CD14-positive monocyte (primary cell): ENCODE measurements around the gene DCLRE1C. TPM values are rescaled to one million over a fixed set of nuclear protein-coding genes. Genes with fewer than 3 reads are reported as not detected.

Experiments used
- DNase-seq, 3 donors: peaks; one replicate each; pipeline ENCODE4 v3.0.0-alpha.2; 2011 to 2022
- H2AFZ ChIP-seq: 2 replicates; pipeline ENCODE4 v1.6.0; 2012; ENCODE audit warnings: mild to moderate bottlenecking, low read depth, low read length, inconsistent platforms; ENCODE audit not compliant: insufficient read depth, poor library complexity, severe bottlenecking
- H3K27ac ChIP-seq, 2 donors: 1 replicate in 1 of 2; 2 replicates in 1 of 2; pipeline ENCODE4 v1.5.1; 2012 to 2013; ENCODE audit warnings: low read length in 2 of 2, control low read depth in 1 of 2, inconsistent platforms in 1 of 2, low read depth in 1 of 2, mild to moderate bottlenecking in 1 of 2
- H3K27me3 ChIP-seq, 2 donors: one replicate each; pipeline versions ENCODE4 v1.6.0 to v1.6.1; 2011 to 2013; ENCODE audit warnings: low read length in 2 of 2; ENCODE audit not compliant: control insufficient read depth in 2 of 2, insufficient read depth in 2 of 2
- H3K36me3 ChIP-seq, 2 donors: replicated peaks in 1 of 2; 1 replicate in 1 of 2; 2 replicates in 1 of 2; pipeline versions ENCODE4 v1.5.1 to v1.6.1; 2012 to 2013; ENCODE audit warnings: low read length in 2 of 2, control low read depth in 1 of 2, inconsistent platforms in 1 of 2, mild to moderate bottlenecking in 1 of 2; ENCODE audit not compliant: insufficient read depth in 2 of 2, control insufficient read depth in 1 of 2
- H3K4me1 ChIP-seq, 2 donors: 1 replicate in 1 of 2; 2 replicates in 1 of 2; pipeline versions ENCODE4 v1.5.1 to v1.6.1; 2012 to 2013; ENCODE audit warnings: low read length in 2 of 2, control low read depth in 1 of 2, inconsistent platforms in 1 of 2, mild to moderate bottlenecking in 1 of 2, moderate library complexity in 1 of 2; ENCODE audit not compliant: insufficient read depth in 2 of 2, control insufficient read depth in 1 of 2
- H3K4me2 ChIP-seq: replicated peaks from 2 replicates; pipeline ENCODE3; 2012; ENCODE audit warnings: low read length, moderate library complexity, mild to moderate bottlenecking; ENCODE audit not compliant: poor library complexity, severe bottlenecking; ENCODE audit errors: extremely low read depth
- H3K4me3 ChIP-seq, 3 experiments: fragments of 200-600 bp in 1 of 3; sonication (generic) in 1 of 3; replicated peaks in 1 of 3; 1 replicate in 2 of 3; 2 replicates in 1 of 3; pipeline ENCODE4 v1.5.1; 2011 to 2013; ENCODE audit warnings: low read length in 3 of 3, mild to moderate bottlenecking in 3 of 3, control low read depth in 2 of 3, low read depth in 2 of 3, inconsistent platforms in 1 of 3, moderate library complexity in 1 of 3
- H3K79me2 ChIP-seq: 2 replicates; pipeline ENCODE4 v1.6.0; 2012; ENCODE audit warnings: mild to moderate bottlenecking, control low read depth, inconsistent platforms, low read length, moderate library complexity; ENCODE audit not compliant: insufficient read depth
- H3K9ac ChIP-seq: 2 replicates; pipeline ENCODE4 v1.6.0; 2017; ENCODE audit warnings: low read length, mild to moderate bottlenecking; ENCODE audit not compliant: insufficient read depth, poor library complexity, severe bottlenecking
- H3K9me3 ChIP-seq, 2 donors: replicated peaks in 1 of 2; 1 replicate in 1 of 2; 2 replicates in 1 of 2; pipeline versions ENCODE4 v1.5.1 to v1.6.1; 2012 to 2013; ENCODE audit warnings: low read length in 2 of 2, control low read depth in 1 of 2; ENCODE audit not compliant: control insufficient read depth in 1 of 2, insufficient read depth in 1 of 2
- H4K20me1 ChIP-seq: 2 replicates; pipeline ENCODE4 v1.6.0; 2012; ENCODE audit warnings: mild to moderate bottlenecking, low read length, control low read depth, moderate library complexity; ENCODE audit not compliant: insufficient read depth
- H3K27ac Mint-ChIP-seq, 7 donors: one replicate each; pipeline ENCODE4 v1.8.0; 2020; ENCODE audit warnings: mild to moderate bottlenecking in 7 of 7, mixed read lengths in 7 of 7, moderate library complexity in 6 of 7, inconsistent platforms in 2 of 7
- H3K27me3 Mint-ChIP-seq, 3 donors: one replicate each; pipeline ENCODE4 v1.8.0; 2021 to 2022; ENCODE audit warnings: low read depth in 3 of 3, mild to moderate bottlenecking in 3 of 3, mixed read lengths in 3 of 3, moderate library complexity in 3 of 3, inconsistent platforms in 1 of 3
- H3K36me3 Mint-ChIP-seq, 2 donors: one replicate each; pipeline ENCODE4 v1.8.0; 2020; ENCODE audit warnings: mixed read lengths in 2 of 2, inconsistent platforms in 1 of 2, mild to moderate bottlenecking in 1 of 2
- H3K4me1 Mint-ChIP-seq: one replicate; pipeline ENCODE4 v1.8.0; 2020; ENCODE audit warnings: mild to moderate bottlenecking, mixed read lengths
- H3K4me3 Mint-ChIP-seq, 2 donors: one replicate each; pipeline ENCODE4 v1.8.0; 2020; ENCODE audit warnings: mild to moderate bottlenecking in 2 of 2, mixed read lengths in 2 of 2, moderate library complexity in 1 of 2
- H3K9me3 Mint-ChIP-seq, 7 donors: one replicate each; pipeline ENCODE4 v1.8.0; 2020 to 2022; ENCODE audit warnings: mixed read lengths in 7 of 7, mild to moderate bottlenecking in 6 of 7, moderate library complexity in 6 of 7, inconsistent platforms in 2 of 7
- WGBS: methylation state at CpG from one replicate; pipeline ENCODE4 v1.1.5; 2013; ENCODE audit warnings: missing lambda C conversion rate; ENCODE audit not compliant: insufficient coverage; 5-methylcytosine and 5-hydroxymethylcytosine counted together
- intact Hi-C, 2 donors: fragments of 100-400 bp; cut with micrococcal nuclease; formaldehyde crosslinking; loops; one replicate each; pipeline versions ENCODE4 v1.15.0 to v1.15.1; 2023
- polyA plus RNA-seq, 3 donors: library from polyadenylated mRNA; depleted of rRNA in 1 of 3; unstranded in 2 of 3; stranded (reverse) in 1 of 3; fragments of 300-500 nt in 2 of 3; fragments of >200 nt in 1 of 3; fragmentation: Illumina TruSeq in 2 of 3; gene quantifications; 1 replicate in 2 of 3; 2 replicates in 1 of 3; pipeline ENCODE4 v1.2.3, GENCODE V29; 2012 to 2021
- TF ChIP-seq, protein P1 (sequence below): fragments of 200-600 bp; IDR thresholded peaks from one replicate; pipeline ENCODE4 v1.8.0; 2022; ENCODE audit warnings: antibody characterized with exemption, mild to moderate bottlenecking

The DCLRE1C gene
- polyA plus RNA-seq, 3 donors = 8.9 to 17.6 (median 10.9) TPM

- Histone ChIP-seq H3K9me3 (no peaks in the 10 kb centered on the region), H3K27ac (peak within 1 kb of the TSS; percentile 84 to 93), H3K79me2 (peaks cover 60% of the 10 kb centered on the region), H2AFZ (peak within 1 kb of the TSS; percentile 96), H3K36me3 (no peaks in the 10 kb centered on the region), H3K9ac (peak within 1 kb of the TSS; percentile 88), H3K4me3 (peak within 1 kb of the TSS; percentile 84 to 97 (median 91)), H3K27me3 (no peaks in the 10 kb centered on the region), H3K4me2 (peak within 1 kb of the TSS; percentile 99), H3K4me1 (peaks cover 20 to 44% of the 10 kb centered on the region in 2 donors), H4K20me1 (peaks cover 4% of the 10 kb centered on the region)
- Mint-ChIP-seq H3K36me3 (peaks cover 2 to 3% of the 10 kb centered on the region in 2 donors), H3K9me3 (no peaks in the 10 kb centered on the region), H3K4me3 (peak within 1 kb of the TSS; percentile 95), H3K27ac (peak within 1 kb of the TSS; percentile 85 to 95 (median 92)), H3K27me3 (peaks cover 0 to 2% (median 0%) of the 10 kb centered on the region in 3 donors), H3K4me1 (peaks cover 46% of the 10 kb centered on the region)
- DNase-seq = peak; percentile 90 to 94 (median 91)
- intact Hi-C loops = loop anchor here in 1 of 2 donors (2.0 to 5.0 kb wide), 2 partner anchors 40 to 74 kb away; partner anchors contain the start of genes CDNF, DCLRE1C, HSPA14 and MSANTD7
- under 1% methylated on average over 99 of the region's 102 CpGs for WGBS
- TF ChIP-seq, protein P1, sequence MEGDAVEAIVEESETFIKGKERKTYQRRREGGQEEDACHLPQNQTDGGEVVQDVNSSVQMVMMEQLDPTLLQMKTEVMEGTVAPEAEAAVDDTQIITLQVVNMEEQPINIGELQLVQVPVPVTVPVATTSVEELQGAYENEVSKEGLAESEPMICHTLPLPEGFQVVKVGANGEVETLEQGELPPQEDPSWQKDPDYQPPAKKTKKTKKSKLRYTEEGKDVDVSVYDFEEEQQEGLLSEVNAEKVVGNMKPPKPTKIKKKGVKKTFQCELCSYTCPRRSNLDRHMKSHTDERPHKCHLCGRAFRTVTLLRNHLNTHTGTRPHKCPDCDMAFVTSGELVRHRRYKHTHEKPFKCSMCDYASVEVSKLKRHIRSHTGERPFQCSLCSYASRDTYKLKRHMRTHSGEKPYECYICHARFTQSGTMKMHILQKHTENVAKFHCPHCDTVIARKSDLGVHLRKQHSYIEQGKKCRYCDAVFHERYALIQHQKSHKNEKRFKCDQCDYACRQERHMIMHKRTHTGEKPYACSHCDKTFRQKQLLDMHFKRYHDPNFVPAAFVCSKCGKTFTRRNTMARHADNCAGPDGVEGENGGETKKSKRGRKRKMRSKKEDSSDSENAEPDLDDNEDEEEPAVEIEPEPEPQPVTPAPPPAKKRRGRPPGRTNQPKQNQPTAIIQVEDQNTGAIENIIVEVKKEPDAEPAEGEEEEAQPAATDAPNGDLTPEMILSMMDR = no peak
These were observed 75.4 kb downstream of the DCLRE1C start, which contains the start of gene SUV39H2 for GRCh38 chr10:14878266-14879123. Gene SUV39H2, plus strand, starts transcription at chr10:14878866. Its CDS starts 23 bp downstream, at chr10:14878889.

DNA sequence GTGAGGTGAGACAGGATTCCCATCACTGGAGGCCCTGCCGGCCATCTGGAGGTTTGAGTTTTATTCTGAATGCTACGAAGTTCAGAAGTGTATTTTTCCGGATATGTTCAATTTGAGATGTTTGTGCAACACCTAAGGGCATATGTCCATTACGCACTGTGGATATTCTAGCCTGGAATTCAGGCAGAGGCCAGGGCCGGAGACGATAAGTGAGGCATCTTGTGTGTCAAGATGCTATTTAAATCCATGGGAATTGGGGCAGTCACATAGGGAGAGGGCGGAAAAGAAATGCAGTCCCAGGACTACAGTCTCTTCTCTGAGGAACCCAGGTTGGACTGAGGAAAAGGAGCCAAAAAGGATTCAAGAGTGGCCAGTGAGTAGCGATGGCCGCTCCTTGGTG lies 77.1 kb downstream of the DCLRE1C start:
- H3K4me1 ChIP-seq = peaks cover 18 to 38% of the 10 kb centered on the region in 2 donors
- H3K36me3 ChIP-seq = peaks cover 0 to 4% of the 10 kb centered on the region in 2 donors
- peak overlapping the region; percentile 99 for H3K4me2 ChIP-seq
- Mint-ChIP-seq H3K27me3 (peaks cover 0 to 2% (median 0%) of the 10 kb centered on the region in 3 donors), H3K4me1 (peaks cover 36% of the 10 kb centered on the region), H3K9me3 (no peaks in the 10 kb centered on the region), H3K4me3 (peak overlapping the region in 1 of 2 donors; percentile 5), H3K36me3 (peaks cover 2 to 9% of the 10 kb centered on the region in 2 donors), H3K27ac (peak overlapping the region in 6 of 7 donors; percentile 10 to 95 (median 84))
- WGBS = 95% methylated on average over 9 of the region's 9 CpGs
- H3K9me3 ChIP-seq = no peaks in the 10 kb centered on the region
- H3K4me3 ChIP-seq = peak overlapping the region in 1 of 3 experiments; percentile 97
- intact Hi-C loops = loop anchor here in 1 of 2 donors (5.0 kb wide), 1 partner anchor 76 kb away; the partner anchor contains the start of gene DCLRE1C
- H3K79me2 ChIP-seq = peaks cover 49% of the 10 kb centered on the region
- peak overlapping the region in 1 of 2 donors; percentile 93 for H3K27ac ChIP-seq
- TF ChIP-seq, protein P1 = no peak
- no peak overlapping the region for H2AFZ ChIP-seq
- H4K20me1 ChIP-seq = peaks cover 4% of the 10 kb centered on the region
- H3K9ac ChIP-seq = no peak overlapping the region
- DNase-seq = no peak
- H3K27me3 ChIP-seq = no peaks in the 10 kb centered on the region
